Subcutaneous abdominal adipose tissue (tissue), 5 donors: ENCODE results near the gene HNRNPD.
"Not testable (repeated sequence)": the region's sequence is repeated elsewhere in the genome, so short reads cannot be mapped to it uniquely, and the experiment has no call there.

Experiments
- H3K27ac ChIP-seq: one replicate; pipeline ENCODE4 v1.7.0; 2013; ENCODE audit warnings: low read depth, mild to moderate bottlenecking, inconsistent platforms, low read length, moderate library complexity
- H3K27me3 ChIP-seq, 5 donors: one replicate each; pipeline ENCODE4 v1.7.0; 2013; ENCODE audit warnings: low read length in 5 of 5, inconsistent platforms in 1 of 5; ENCODE audit not compliant: control insufficient read depth in 5 of 5, insufficient read depth in 4 of 5
- H3K36me3 ChIP-seq, 5 donors: one replicate each; pipeline ENCODE4 v1.7.0; 2013; ENCODE audit warnings: low read length in 5 of 5; ENCODE audit not compliant: control insufficient read depth in 5 of 5, insufficient read depth in 5 of 5
- H3K4me1 ChIP-seq, 5 donors: one replicate each; pipeline ENCODE4 v1.7.0; 2013; ENCODE audit warnings: low read length in 5 of 5, mild to moderate bottlenecking in 3 of 5, moderate library complexity in 1 of 5; ENCODE audit not compliant: control insufficient read depth in 5 of 5, insufficient read depth in 5 of 5
- H3K4me3 ChIP-seq, 5 donors: one replicate each; pipeline ENCODE4 v1.7.0; 2013; ENCODE audit warnings: low read length in 5 of 5, low read depth in 1 of 5
- H3K9ac ChIP-seq, 5 donors: one replicate each; pipeline ENCODE4 v1.7.0; 2013; ENCODE audit warnings: low read length in 5 of 5, mild to moderate bottlenecking in 4 of 5, moderate library complexity in 3 of 5
- H3K9me3 ChIP-seq, 5 donors: one replicate each; pipeline ENCODE4 v1.7.0; 2013; ENCODE audit warnings: low read length in 5 of 5; ENCODE audit not compliant: control insufficient read depth in 5 of 5
- donor health status: healthy.
- donor health status: healthy.
- donor health status: healthy.
- donor health status: healthy.
- donor health status: healthy.

The HNRNPD gene

DNA sequence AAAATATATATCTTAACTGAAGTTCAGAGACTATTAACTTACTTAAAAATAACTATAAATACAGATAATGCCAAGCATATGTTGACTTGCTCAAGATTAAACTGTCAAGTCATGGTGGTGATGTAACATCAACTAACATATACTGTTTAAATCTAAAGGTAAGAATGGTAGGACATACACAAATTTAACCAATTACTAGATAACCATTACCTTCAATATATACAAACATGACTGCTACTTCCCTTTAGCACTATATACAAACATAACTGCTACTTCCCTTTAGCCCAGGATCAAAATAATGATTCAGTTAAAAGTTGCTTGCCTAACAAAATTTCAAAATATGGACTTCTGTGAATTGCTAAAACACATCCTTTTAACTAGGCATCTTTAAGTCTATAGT is 14.9 kb downstream of the HNRNPD start:
- H3K27me3 ChIP-seq, result no peaks in the 10 kb centered on the region
- peaks cover 0 to 51% (median 39%) of the 10 kb centered on the region in 5 donors for H3K4me1 ChIP-seq

DNA sequence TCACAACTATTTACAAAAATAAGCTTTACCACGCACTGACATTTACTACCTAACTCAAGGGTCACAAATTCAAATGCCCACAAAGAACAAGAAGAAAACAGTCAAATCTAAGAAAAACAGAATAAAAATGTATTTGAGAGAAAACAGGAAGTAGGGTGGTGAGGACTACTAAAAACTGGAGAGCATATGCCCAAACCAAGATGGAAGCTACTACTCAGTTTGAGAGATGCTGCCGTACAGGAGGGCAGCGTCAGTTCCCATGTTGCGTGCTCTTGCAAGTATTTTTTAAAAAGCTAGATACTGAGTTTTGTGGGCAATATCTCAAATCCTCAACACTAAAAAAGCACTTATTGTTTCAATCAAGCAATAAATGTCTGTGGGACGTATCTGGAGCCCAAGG is 16.2 kb downstream of the HNRNPD start:
- H3K9me3 ChIP-seq, result no peaks in the 10 kb centered on the region
- H3K4me3 ChIP-seq, result no peak overlapping the region
- H3K27ac ChIP-seq, result peak overlapping the region; percentile 72
- H3K36me3 ChIP-seq, result peaks cover 32 to 48% (median 41%) of the 10 kb centered on the region in 5 donors
- no peaks in the 10 kb centered on the region for H3K27me3 ChIP-seq
- no peak overlapping the region for H3K9ac ChIP-seq
- H3K4me1 ChIP-seq, result peaks cover 0 to 57% (median 39%) of the 10 kb centered on the region in 5 donors

More for the DNA sequence above, 14.9 kb downstream of the HNRNPD start:
- Histone ChIP-seq H3K9me3 (no peaks in the 10 kb centered on the region), H3K36me3 (peaks cover 31 to 40% (median 34%) of the 10 kb centered on the region in 5 donors), H3K9ac (peak overlapping the region in 1 of 5 donors; percentile 0), H3K27ac (peak overlapping the region; percentile 72), H3K4me3 (no peak overlapping the region)

DNA sequence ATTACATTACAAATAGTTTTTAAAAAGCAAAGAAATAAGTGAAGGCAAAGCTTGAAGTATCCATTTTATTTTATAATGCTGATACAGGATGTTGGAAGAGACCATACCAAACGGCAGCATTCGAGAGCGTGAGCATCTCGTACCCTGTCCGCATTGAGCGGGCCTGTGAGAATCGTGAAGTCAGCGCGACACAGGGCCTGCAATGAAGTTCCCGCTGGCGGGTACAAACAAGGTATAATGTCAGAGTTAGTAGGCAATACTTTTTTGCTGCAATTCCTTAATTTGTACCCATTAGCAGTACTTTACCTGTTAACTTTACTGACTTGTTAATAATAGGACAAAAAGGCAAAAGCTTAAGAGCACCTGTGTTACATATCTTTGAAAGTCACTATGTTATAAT is 19.0 kb downstream of the HNRNPD start:
- Histone ChIP-seq H3K4me3 (no peak overlapping the region), H3K9ac (no peak overlapping the region), H3K4me1 (peaks cover 0 to 44% (median 25%) of the 10 kb centered on the region in 5 donors), H3K27ac (no peak overlapping the region), H3K9me3 (no peaks in the 10 kb centered on the region), H3K27me3 (no peaks in the 10 kb centered on the region), H3K36me3 (peaks cover 35 to 54% (median 46%) of the 10 kb centered on the region in 5 donors)

DNA sequence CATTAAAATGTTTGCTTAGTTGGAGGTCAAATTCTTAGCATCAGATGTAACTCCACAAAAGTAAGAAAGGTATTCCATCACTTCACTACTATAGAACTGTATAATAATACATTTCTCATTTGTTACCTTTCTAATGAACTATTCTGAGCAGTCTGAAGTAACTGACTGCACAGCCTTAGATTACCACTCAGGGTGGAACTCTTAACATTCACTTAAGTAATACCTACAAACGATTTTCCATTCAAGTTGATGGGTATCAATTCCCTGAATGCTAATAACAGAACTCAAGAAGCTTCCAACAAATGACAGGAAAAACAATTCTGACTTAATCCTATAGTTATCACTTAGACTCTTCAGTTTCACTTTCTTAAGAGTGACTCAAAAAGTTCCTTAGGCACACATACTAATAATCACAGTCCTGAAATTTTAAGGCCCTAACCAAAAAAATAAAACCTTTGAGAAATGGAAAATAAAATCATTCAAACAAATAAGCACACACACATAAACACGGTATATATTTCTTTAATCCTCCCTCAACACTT is 20.9 kb downstream of the HNRNPD start:
- H3K36me3 ChIP-seq, result peaks cover 35 to 60% (median 48%) of the 10 kb centered on the region in 5 donors
- peak overlapping the region; percentile 35 for H3K27ac ChIP-seq
- H3K9me3 ChIP-seq, result no peaks in the 10 kb centered on the region
- H3K9ac ChIP-seq, result peak overlapping the region in 1 of 5 donors; percentile 41
- H3K4me3 ChIP-seq, result no peak overlapping the region
- H3K4me1 ChIP-seq, result peaks cover 0 to 25% (median 12%) of the 10 kb centered on the region in 5 donors
- no peaks in the 10 kb centered on the region for H3K27me3 ChIP-seq

DNA sequence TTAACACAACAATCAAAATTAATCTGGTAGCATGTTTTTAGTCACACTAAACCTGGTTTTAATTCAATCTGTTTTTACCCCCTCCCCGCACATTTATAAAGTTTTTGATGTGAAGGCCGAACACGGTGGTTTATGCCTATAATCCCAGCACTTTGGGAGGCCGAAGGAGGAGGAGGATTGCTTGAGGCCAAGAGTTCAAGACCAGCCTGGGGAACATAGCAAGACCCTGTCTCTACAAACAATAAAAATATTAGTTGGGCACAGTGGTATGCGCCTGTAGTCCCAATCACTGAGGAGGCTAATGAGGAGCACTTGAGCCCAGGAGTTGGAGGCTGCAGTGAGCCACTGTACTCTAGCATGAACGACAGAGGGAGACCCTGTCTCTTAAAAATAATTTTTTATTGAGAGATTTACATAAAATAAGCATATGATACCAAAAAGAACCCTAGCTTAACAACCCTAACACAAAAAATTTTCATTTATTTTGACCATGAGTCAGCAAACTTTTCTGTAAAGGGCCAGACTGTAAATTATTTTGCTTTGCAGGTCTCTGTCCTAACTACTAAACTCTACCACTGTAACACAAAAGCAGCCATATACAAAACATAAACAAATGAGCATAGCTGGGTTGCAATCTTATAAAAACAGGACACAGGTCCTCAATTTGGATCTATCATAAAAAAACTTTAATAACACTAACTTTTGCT is 21.5 kb downstream of the HNRNPD start:
- no peaks in the 10 kb centered on the region for H3K27me3 ChIP-seq
- peak overlapping the region in 1 of 5 donors; percentile 41 for H3K9ac ChIP-seq
- peak overlapping the region; percentile 59 for H3K27ac ChIP-seq
- peaks cover 0 to 24% (median 12%) of the 10 kb centered on the region in 5 donors for H3K4me1 ChIP-seq
- peaks cover 32 to 61% (median 46%) of the 10 kb centered on the region in 5 donors for H3K36me3 ChIP-seq
- no peak overlapping the region for H3K4me3 ChIP-seq
- no peaks in the 10 kb centered on the region for H3K9me3 ChIP-seq

DNA sequence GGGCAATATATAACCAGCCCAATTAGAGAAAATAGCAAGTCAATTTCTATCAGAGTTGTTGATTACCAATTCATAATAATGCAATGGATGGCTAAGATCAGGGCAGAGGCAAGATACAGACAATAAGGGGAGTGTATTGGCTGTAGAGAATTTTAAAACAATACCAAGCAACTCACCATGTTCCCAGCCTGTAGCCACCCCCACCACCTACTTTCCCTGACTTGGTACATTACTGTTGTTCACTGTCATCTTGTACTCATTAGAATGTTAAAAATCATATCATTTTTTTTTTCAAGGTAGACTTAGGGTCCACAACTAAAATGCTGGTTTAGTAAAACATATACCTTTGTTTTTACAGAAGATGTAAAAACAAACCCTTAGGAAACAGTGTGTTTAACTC is 27.7 kb downstream of the HNRNPD start:
- Histone ChIP-seq H3K4me1 (peaks cover 0 to under 1% (median 0%) of the 10 kb centered on the region in 5 donors), H3K27ac (no peak overlapping the region), H3K36me3 (peaks cover 5 to 24% (median 9%) of the 10 kb centered on the region in 5 donors), H3K9ac (no peak overlapping the region), H3K4me3 (no peak overlapping the region), H3K27me3 (no peaks in the 10 kb centered on the region), H3K9me3 (no peaks in the 10 kb centered on the region)

DNA sequence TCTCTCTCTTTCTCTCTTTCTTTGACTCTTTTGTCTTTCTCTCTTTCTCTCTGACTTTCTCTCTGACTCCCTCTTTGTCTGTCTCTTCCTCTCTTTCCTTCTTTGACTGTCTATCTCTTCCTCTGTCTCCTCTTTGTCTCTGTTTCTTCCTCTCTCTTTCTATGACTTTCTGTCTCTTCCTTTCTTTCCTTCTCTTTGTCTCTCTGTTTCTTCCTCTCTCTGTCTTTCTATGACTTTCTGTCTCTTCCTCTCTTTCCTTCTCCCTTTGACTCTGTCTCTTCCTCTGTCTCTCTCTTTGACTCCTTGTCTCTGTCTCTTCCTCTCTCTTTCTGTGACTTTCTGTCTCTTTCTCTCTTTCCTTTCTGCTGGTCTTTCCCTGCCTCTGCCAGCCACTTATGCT is 38.7 kb downstream of the HNRNPD start:
- no peaks in the 10 kb centered on the region for H3K4me1 ChIP-seq
- H3K9me3 ChIP-seq, result peaks cover 0 to 6% (median 0%) of the 10 kb centered on the region in 5 donors
- H3K27me3 ChIP-seq, result no peaks in the 10 kb centered on the region
- H3K27ac ChIP-seq, result no peak overlapping the region
- H3K9ac ChIP-seq, result no peak overlapping the region
- H3K4me3 ChIP-seq, result no peak overlapping the region
- H3K36me3 ChIP-seq, result no peaks in the 10 kb centered on the region

DNA sequence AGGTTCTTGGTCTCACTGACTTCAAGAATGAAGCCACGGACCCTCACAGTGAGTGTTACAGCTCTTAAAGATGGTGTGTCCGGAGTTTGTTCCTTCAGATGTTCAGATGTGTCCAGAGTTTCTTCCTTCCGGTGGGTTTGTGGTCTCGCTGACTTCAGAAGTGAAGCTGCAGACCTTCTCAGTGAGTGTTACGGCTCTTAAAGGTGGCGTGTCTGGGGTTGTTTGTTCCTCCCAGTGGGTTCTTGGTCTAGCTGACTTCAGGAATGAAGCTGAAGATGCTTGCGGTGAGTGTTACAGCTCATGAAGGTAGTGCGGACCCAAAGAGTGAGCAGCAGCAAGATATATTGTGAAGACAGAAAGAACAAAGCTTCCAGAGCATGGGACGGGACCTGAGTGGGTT is 40.1 kb downstream of the HNRNPD start:
- not testable (repeated sequence) for H3K9ac ChIP-seq, H3K4me3 ChIP-seq, H3K36me3 ChIP-seq, H3K27me3 ChIP-seq, H3K4me1 ChIP-seq, H3K27ac ChIP-seq, H3K9me3 ChIP-seq

DNA sequence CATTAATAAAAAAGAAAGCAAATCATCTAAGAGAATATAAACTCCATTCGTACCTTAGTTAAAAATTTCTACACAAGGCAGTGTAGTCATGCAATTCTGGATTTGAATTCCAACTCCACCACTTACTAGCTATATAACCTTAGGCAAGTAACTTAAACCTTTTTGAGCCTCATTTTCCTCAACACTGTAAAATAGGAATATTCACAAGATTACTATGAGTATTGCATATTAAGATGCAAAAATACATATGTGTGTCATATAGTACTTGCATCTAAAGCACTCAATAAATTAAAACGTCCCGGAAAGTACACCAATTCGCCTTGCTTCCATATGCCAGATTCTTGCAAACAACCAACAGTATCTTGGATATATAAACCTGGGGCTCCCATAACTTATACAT is 42.0 kb downstream of the HNRNPD start:
- no peaks in the 10 kb centered on the region for H3K36me3 ChIP-seq
- H3K4me3 ChIP-seq, result no peak overlapping the region
- H3K4me1 ChIP-seq, result no peaks in the 10 kb centered on the region
- H3K9me3 ChIP-seq, result peaks cover 0 to 9% (median 3%) of the 10 kb centered on the region in 5 donors
- no peak overlapping the region for H3K9ac ChIP-seq
- H3K27me3 ChIP-seq, result no peaks in the 10 kb centered on the region
- no peak overlapping the region for H3K27ac ChIP-seq

DNA sequence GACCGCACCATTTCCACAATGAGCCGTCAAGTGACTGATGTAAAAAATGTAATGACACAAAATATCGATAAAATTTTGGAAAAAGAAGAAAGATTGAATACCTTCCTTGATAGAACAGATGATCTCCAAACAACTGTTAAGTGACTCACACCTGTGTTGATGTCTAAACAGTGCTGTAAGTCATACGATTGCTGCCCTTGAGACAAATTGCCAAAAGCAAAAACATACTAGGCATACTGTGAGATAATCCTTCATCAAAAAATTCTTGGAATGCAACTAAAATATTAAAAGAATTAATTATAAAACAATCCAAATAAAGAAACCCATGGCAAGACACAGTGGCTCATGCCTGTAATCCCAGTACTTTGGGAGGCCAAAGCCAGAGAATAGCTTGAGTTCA is 53.4 kb downstream of the HNRNPD start:
- Histone ChIP-seq H3K27ac (no peak overlapping the region), H3K36me3 (no peaks in the 10 kb centered on the region), H3K4me3 (no peak overlapping the region), H3K9ac (no peak overlapping the region), H3K9me3 (peaks cover 0 to 5% (median 2%) of the 10 kb centered on the region in 5 donors), H3K27me3 (no peaks in the 10 kb centered on the region), H3K4me1 (no peaks in the 10 kb centered on the region)
